Activated naive CD4-positive, alpha-beta T cell treated with anti-CD3 and anti-CD28 coated beads for 36 hours (primary cell): ENCODE results near the gene AGPS. TPM values are rescaled to one million over a fixed set of nuclear protein-coding genes. Genes with fewer than 3 reads are reported as not detected.

Experiments
- CTCF ChIA-PET: fragments of 350-600 bp; sonication (Branson Sonifier 250); formaldehyde crosslinking; loops from one replicate; lab custom pipeline; 2021; ENCODE audit warnings: antibody characterized with exemption; lab: Charles Lee
- DNase-seq: peaks from one replicate; pipeline ENCODE4 v3.0.0-alpha.2; 2020
- H3K27ac Mint-ChIP-seq: one replicate; pipeline ENCODE4 v1.8.0; 2021; ENCODE audit warnings: mild to moderate bottlenecking, mixed read lengths
- H3K27me3 Mint-ChIP-seq: one replicate; pipeline ENCODE4 v1.8.0; 2021; ENCODE audit warnings: low read depth, mixed read lengths
- H3K36me3 Mint-ChIP-seq: one replicate; pipeline ENCODE4 v1.8.0; 2021; ENCODE audit warnings: low read depth, mixed read lengths
- H3K4me1 Mint-ChIP-seq: one replicate; pipeline ENCODE4 v1.8.0; 2021; ENCODE audit warnings: low read depth, mixed read lengths
- H3K4me3 Mint-ChIP-seq: one replicate; pipeline ENCODE4 v1.8.0; 2021; ENCODE audit warnings: mild to moderate bottlenecking, moderate library complexity, mixed read lengths
- H3K9me3 Mint-ChIP-seq: one replicate; pipeline ENCODE4 v1.8.0; 2021; ENCODE audit warnings: mixed read lengths
- intact Hi-C: fragments of 100-400 bp; cut with micrococcal nuclease; formaldehyde crosslinking; loops from one replicate; pipeline ENCODE4 v1.15.1; 2023
- total RNA-seq, 2 experiments: library from RNA; stranded (reverse); gene quantifications; one replicate each; pipeline ENCODE4 v1.2.3, GENCODE V29; 2021

The AGPS gene
- total RNA-seq, 2 experiments from 2014 or later, result 50.7 to 51.8 TPM

DNA sequence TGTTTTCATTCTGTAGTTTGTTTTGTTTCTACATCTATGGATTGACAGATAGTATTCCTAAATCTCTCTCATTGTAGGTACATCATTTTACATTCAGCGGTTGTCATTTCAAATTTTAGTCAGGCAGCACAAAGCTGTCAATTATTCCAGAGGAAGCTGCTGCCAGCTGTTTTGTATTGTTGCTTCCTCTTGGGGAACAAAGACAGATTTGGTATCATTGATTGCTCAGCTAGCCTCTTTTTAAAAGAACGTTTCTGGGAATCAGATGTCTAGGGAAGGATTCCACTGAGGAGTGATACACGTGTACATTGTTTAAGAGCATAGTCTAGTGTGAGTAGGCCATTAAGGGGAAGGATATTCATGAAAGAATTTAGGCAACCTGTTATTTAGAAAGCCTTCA is 145.8 kb downstream of the AGPS start:
- H3K9me3 Mint-ChIP-seq, result no peaks in the 10 kb centered on the region
- no peaks in the 10 kb centered on the region for H3K27me3 Mint-ChIP-seq
- H3K4me1 Mint-ChIP-seq, result peaks cover 7% of the 10 kb centered on the region
- no peak for DNase-seq
- intact Hi-C loops, result no loop called here
- H3K27ac Mint-ChIP-seq, result no peak overlapping the region
- CTCF ChIA-PET, result no interaction called here
- H3K4me3 Mint-ChIP-seq, result no peak overlapping the region
- H3K36me3 Mint-ChIP-seq, result peaks cover 8% of the 10 kb centered on the region

DNA sequence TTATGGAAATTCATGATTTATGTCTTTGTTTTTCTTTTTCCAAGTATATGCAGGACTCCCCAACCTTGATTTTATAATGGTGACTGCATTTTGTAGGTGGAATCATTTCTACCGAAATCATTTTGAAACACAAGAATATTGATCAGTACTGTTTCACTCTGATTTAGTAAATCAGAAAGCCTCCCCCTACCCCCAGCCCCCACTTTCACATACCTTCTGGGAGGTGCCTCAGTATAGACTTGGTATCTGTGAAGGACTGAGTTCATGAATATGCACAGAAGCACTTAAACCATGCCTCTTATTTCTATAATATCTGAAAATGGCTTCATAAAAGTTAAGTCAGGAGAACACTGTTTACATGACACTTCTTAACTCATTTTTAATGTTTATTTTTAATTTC is 147.7 kb downstream of the AGPS start:
- peaks cover 8% of the 10 kb centered on the region for H3K36me3 Mint-ChIP-seq
- CTCF ChIA-PET, result no interaction called here
- no peak overlapping the region for H3K4me3 Mint-ChIP-seq
- H3K4me1 Mint-ChIP-seq, result peaks cover 7% of the 10 kb centered on the region
- H3K9me3 Mint-ChIP-seq, result no peaks in the 10 kb centered on the region
- no peak overlapping the region for H3K27ac Mint-ChIP-seq
- H3K27me3 Mint-ChIP-seq, result no peaks in the 10 kb centered on the region
- intact Hi-C loops, result no loop called here
- no peak for DNase-seq

DNA sequence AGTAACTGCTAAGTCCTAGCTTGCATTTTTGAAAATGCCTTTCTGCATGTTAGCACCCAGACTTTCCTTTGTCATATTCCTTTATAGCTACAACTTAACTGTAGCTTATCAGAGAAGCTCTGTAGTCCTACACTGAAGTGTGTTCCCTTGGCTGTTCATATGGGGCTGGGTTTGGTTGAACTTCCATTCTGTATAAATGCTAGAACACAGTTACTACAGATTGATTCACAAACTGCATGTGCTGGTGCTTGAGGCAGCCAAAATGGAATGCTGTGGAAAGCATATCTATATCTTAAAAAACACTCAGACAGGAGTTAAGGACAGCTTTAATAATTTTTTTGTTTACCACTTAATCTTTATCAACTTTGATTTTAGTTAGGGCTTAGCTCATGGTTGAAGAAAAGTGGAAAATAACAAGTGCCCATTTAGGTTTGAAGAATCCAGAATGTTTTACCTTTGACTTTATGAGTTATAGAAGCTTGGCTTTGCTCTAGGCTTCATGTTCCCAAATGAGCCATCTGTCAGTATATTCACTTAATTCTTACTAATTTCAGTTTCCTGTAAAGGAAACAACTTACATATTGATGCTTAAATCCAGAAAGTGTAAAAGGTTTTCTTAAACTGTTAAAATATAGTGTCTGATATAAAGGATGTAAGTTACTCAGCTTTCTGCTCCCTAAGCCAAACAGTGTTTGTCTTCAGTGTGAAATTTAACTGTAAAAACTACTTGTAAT is 148.9 kb downstream of the AGPS start:
- Mint-ChIP-seq H3K9me3 (no peaks in the 10 kb centered on the region), H3K4me1 (peaks cover 7% of the 10 kb centered on the region), H3K27me3 (no peaks in the 10 kb centered on the region), H3K27ac (no peak overlapping the region), H3K36me3 (peaks cover 8% of the 10 kb centered on the region), H3K4me3 (no peak overlapping the region)
- intact Hi-C loops, result no loop called here
- DNase-seq, result no peak
- CTCF ChIA-PET, result interaction anchor here (0.6 to 1.1 kb wide), 3 partner anchors 11 to 206 kb away, joined by 3 to 4 read pairs (median 4); no protein-coding TSS in a partner anchor

DNA sequence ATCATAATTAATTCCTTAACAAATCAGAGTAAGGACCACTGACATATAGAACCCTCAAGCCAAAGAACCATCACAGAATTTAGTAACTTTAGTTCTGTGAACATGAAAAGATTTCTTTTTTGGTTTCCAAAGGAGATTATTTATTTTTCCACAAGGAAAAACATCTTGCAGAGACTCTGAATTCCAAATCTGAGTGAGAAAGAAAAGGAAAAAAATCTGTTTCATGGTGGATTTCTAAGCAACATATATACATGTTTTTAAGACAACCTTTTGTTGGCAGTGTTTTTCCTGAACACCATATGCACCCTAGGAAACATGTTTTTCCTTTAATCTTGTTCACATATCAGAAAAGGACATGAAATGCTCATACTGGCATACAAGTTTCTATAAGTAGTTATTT is 149.8 kb downstream of the AGPS start:
- no peak for DNase-seq
- Mint-ChIP-seq H3K4me1 (peaks cover 7% of the 10 kb centered on the region), H3K27ac (no peak overlapping the region), H3K4me3 (no peak overlapping the region), H3K36me3 (peaks cover 6% of the 10 kb centered on the region), H3K9me3 (no peaks in the 10 kb centered on the region), H3K27me3 (no peaks in the 10 kb centered on the region)
- intact Hi-C loops, result no loop called here
- CTCF ChIA-PET, result no interaction called here

DNA sequence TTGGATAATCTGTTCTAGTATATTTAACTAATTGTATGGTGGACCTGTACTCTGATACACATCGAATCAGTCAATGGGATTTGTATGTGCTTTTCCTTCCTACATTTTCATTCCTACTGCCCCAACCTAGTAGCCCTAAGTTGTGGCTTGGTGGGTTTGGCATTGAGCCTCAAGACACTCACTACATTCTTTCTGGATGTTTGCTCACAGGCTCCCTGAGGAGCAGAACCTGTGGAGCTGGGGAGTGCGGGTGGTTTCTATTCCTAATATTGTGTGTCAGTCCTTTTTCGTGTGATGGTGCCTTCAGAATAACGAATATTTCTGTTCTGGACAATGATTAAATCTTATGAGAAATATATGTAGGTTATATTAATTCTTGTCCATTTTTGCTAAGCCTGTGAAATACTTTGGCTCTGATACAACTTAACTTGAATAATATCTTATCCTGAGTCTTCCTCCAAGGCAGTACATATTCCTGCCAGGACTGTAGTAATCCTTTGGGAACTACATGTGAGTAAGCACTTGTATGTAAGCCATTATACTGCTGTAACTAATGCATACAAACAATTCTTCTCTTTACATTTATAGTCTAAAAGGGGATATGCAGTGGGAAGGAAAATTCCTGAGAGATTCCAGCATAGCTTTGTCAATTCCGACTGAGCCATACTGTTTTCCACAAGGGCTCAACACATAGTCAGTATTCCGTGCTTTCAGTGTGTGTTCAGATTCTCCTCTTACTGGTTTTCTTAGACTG is 150.6 kb downstream of the AGPS start:
- no peak overlapping the region for H3K4me3 Mint-ChIP-seq
- peaks cover 7% of the 10 kb centered on the region for H3K4me1 Mint-ChIP-seq
- H3K27ac Mint-ChIP-seq, result no peak overlapping the region
- intact Hi-C loops, result no loop called here
- CTCF ChIA-PET, result interaction anchor here (0.6 kb wide), 2 partner anchors 378 to 380 kb away, joined by 3 read pairs; no protein-coding TSS in a partner anchor
- H3K9me3 Mint-ChIP-seq, result no peaks in the 10 kb centered on the region
- peaks cover 3% of the 10 kb centered on the region for H3K36me3 Mint-ChIP-seq
- H3K27me3 Mint-ChIP-seq, result no peaks in the 10 kb centered on the region
- DNase-seq, result no peak

DNA sequence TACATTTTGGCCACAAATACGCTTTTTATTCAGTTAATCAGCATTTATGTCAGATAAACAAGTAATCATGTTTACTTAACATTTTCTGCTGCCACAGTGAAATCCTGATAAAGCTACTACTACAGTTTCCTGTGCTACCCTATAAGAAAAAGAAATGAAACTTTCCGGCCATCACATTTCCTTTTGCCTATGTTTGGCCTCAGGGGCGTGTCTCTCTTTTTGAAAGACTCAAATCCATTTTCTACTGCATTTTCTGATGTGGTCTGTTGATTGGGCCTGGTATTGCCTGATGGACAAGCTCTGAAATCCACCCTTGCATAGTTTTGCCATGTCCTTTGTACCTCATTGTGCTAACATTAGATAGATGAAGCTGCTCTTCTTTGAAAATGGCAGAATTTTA is 152.6 kb downstream of the AGPS start:
- H3K27ac Mint-ChIP-seq, result no peak overlapping the region
- DNase-seq, result no peak
- intact Hi-C loops, result no loop called here
- H3K27me3 Mint-ChIP-seq, result no peaks in the 10 kb centered on the region
- CTCF ChIA-PET, result no interaction called here
- H3K36me3 Mint-ChIP-seq, result no peaks in the 10 kb centered on the region
- H3K9me3 Mint-ChIP-seq, result no peaks in the 10 kb centered on the region
- no peak overlapping the region for H3K4me3 Mint-ChIP-seq
- peaks cover 7% of the 10 kb centered on the region for H3K4me1 Mint-ChIP-seq

DNA sequence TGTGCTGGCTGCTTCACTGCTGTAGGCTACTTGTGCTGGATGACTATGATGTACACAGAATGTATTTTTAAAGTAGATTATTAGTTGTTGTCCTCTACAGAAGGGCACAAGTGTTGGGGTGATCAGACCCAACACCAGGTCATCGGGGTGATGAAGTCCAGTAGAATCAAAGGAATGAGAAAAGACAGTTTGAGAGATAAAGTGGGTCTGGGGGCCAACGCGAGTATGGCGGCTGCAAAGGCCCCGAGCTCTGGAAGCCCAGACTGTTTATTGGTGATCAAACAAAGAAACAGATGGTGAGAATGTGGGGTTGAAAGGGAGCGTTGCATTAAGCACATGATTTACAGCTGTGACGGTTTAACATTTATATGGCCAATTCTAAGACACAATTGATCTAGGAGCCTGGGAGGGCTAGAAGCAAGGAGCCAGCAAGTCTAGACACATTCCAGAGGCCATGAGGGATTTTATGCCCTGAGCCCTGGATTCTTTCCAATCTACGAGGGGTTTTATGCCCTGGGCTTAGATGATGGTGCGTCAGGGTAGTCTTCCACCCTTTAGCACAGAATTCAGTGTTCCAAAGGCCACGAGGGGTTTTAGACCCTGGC is 153.5 kb downstream of the AGPS start:
- Mint-ChIP-seq H3K27me3 (no peaks in the 10 kb centered on the region), H3K4me3 (no peak overlapping the region), H3K36me3 (no peaks in the 10 kb centered on the region), H3K27ac (no peak overlapping the region), H3K4me1 (peaks cover 6% of the 10 kb centered on the region), H3K9me3 (peaks cover 2% of the 10 kb centered on the region)
- no peak for DNase-seq
- CTCF ChIA-PET, result no interaction called here
- intact Hi-C loops, result no loop called here

DNA sequence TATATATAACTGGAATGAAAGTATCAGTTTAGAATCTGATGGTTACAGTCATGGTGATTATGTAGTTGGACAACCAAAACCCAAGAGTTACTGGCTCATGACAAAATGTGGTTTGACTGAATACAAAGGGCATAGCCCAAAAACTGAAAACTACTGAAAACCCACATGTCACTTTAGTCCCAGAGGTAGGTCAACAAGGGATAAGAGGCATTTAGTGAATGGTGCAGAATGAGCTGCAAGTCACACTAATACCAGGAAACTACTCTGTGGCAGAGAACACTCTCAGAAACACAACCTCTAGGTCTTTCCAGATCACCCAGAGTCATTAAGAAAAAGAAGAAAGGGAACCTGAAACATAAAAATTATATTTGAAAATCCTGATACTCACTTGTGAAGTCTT is 154.5 kb downstream of the AGPS start:
- intact Hi-C loops, result no loop called here
- Mint-ChIP-seq H3K27ac (no peak overlapping the region), H3K36me3 (no peaks in the 10 kb centered on the region), H3K4me3 (no peak overlapping the region), H3K27me3 (no peaks in the 10 kb centered on the region), H3K9me3 (peaks cover 3% of the 10 kb centered on the region), H3K4me1 (no peaks in the 10 kb centered on the region)
- DNase-seq, result no peak
- CTCF ChIA-PET, result no interaction called here

DNA sequence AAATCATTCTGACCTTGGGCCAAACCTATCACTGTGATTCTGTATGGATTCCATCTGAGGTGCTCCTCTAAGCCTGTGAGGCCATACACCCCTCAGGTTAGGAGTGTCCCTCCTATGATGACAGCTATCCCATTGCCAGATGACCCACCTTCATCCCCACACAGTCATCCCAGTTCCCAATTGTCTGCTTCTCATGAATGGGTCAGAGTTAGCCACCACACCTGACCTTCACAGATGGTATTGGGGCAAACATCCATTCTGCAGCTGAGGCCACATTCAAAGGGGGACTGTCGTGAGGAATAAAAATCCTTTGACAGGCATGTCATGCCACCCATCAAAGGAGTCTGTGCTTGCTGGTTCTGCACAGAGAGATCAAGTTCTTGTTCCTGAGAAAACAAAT is 155.2 kb downstream of the AGPS start:
- intact Hi-C loops, result no loop called here
- CTCF ChIA-PET, result no interaction called here
- H3K27ac Mint-ChIP-seq, result no peak overlapping the region

DNA sequence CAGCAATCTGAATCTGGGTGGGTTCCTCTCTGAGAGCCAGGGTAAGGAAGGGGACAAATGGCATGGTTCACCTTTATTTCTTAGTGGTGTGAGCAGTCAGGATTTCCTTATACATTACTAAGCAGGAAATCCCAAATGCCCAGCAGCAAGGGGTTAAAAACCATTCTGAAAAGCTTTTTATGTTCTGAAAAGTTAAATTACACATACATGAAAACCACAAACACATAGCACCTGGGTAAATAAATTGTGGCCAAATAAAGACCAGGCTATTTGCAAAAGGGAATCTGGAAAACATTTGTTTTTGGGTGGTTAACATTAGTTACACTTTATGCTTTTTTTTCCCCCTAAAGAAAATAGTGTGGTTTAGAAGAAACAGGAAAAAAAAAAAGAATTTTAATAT is 156.1 kb downstream of the AGPS start:
- intact Hi-C loops, result no loop called here
- CTCF ChIA-PET, result interaction anchor here (1.0 kb wide), 1 partner anchor 14 kb away, joined by 4 read pairs; no protein-coding TSS in a partner anchor

More for the DNA sequence above, 155.2 kb downstream of the AGPS start:
- DNase-seq, result no peak
- no peaks in the 10 kb centered on the region for H3K36me3 Mint-ChIP-seq
- H3K9me3 Mint-ChIP-seq, result peaks cover 3% of the 10 kb centered on the region
- no peaks in the 10 kb centered on the region for H3K27me3 Mint-ChIP-seq
- H3K4me3 Mint-ChIP-seq, result no peak overlapping the region
- H3K4me1 Mint-ChIP-seq, result no peaks in the 10 kb centered on the region

DNA sequence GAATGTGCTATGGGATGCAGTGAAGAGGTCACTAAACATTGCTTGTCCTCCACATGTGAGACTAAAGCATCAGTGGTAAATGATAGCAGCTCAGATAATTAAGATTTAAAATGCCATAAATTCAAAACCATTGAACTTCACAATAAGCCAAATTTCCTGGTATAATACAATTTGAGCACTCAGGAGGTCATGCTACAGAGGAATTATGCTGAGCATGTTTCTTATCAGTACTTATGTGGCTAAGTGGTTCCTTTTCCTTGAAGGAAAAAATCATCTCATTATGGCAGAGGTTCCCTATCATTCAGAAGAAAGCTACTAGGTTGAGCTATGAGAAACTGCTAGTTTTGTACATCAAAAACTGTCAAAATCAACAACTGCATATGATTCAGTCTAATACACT is 156.6 kb downstream of the AGPS start:
- Mint-ChIP-seq H3K4me1 (peaks cover 8% of the 10 kb centered on the region), H3K36me3 (no peaks in the 10 kb centered on the region), H3K27ac (no peak overlapping the region), H3K4me3 (no peak overlapping the region), H3K9me3 (peaks cover 3% of the 10 kb centered on the region), H3K27me3 (no peaks in the 10 kb centered on the region)
- no peak for DNase-seq
- intact Hi-C loops, result no loop called here
- CTCF ChIA-PET, result interaction anchor here (1.0 kb wide), 1 partner anchor 15 kb away, joined by 4 read pairs; no protein-coding TSS in a partner anchor

More for the DNA sequence above, 156.1 kb downstream of the AGPS start:
- H3K27me3 Mint-ChIP-seq, result no peaks in the 10 kb centered on the region
- H3K27ac Mint-ChIP-seq, result no peak overlapping the region
- no peak for DNase-seq
- no peak overlapping the region for H3K4me3 Mint-ChIP-seq
- peaks cover 7% of the 10 kb centered on the region for H3K4me1 Mint-ChIP-seq
- H3K9me3 Mint-ChIP-seq, result peaks cover 3% of the 10 kb centered on the region
- H3K36me3 Mint-ChIP-seq, result no peaks in the 10 kb centered on the region
